Subcutaneous abdominal adipose tissue (tissue), 5 donors: Measurements from ENCODE around the gene YBX2.
A peak's percentile ranks its signal among the peaks of the same experiment; 100 is the strongest.

Experiments used
- H3K27ac ChIP-seq: one replicate; pipeline ENCODE4 v1.7.0; 2013; ENCODE audit warnings: low read depth, mild to moderate bottlenecking, inconsistent platforms, low read length, moderate library complexity
- H3K27me3 ChIP-seq, 5 donors: one replicate each; pipeline ENCODE4 v1.7.0; 2013; ENCODE audit warnings: low read length in 5 of 5, inconsistent platforms in 1 of 5; ENCODE audit not compliant: control insufficient read depth in 5 of 5, insufficient read depth in 4 of 5
- H3K36me3 ChIP-seq, 5 donors: one replicate each; pipeline ENCODE4 v1.7.0; 2013; ENCODE audit warnings: low read length in 5 of 5; ENCODE audit not compliant: control insufficient read depth in 5 of 5, insufficient read depth in 5 of 5
- H3K4me1 ChIP-seq, 5 donors: one replicate each; pipeline ENCODE4 v1.7.0; 2013; ENCODE audit warnings: low read length in 5 of 5, mild to moderate bottlenecking in 3 of 5, moderate library complexity in 1 of 5; ENCODE audit not compliant: control insufficient read depth in 5 of 5, insufficient read depth in 5 of 5
- H3K4me3 ChIP-seq, 5 donors: one replicate each; pipeline ENCODE4 v1.7.0; 2013; ENCODE audit warnings: low read length in 5 of 5, low read depth in 1 of 5
- H3K9ac ChIP-seq, 5 donors: one replicate each; pipeline ENCODE4 v1.7.0; 2013; ENCODE audit warnings: low read length in 5 of 5, mild to moderate bottlenecking in 4 of 5, moderate library complexity in 3 of 5
- H3K9me3 ChIP-seq, 5 donors: one replicate each; pipeline ENCODE4 v1.7.0; 2013; ENCODE audit warnings: low read length in 5 of 5; ENCODE audit not compliant: control insufficient read depth in 5 of 5
- donor health status: healthy.
- donor health status: healthy.
- donor health status: healthy.
- donor health status: healthy.
- donor health status: healthy.

YBX2 gene

DNA sequence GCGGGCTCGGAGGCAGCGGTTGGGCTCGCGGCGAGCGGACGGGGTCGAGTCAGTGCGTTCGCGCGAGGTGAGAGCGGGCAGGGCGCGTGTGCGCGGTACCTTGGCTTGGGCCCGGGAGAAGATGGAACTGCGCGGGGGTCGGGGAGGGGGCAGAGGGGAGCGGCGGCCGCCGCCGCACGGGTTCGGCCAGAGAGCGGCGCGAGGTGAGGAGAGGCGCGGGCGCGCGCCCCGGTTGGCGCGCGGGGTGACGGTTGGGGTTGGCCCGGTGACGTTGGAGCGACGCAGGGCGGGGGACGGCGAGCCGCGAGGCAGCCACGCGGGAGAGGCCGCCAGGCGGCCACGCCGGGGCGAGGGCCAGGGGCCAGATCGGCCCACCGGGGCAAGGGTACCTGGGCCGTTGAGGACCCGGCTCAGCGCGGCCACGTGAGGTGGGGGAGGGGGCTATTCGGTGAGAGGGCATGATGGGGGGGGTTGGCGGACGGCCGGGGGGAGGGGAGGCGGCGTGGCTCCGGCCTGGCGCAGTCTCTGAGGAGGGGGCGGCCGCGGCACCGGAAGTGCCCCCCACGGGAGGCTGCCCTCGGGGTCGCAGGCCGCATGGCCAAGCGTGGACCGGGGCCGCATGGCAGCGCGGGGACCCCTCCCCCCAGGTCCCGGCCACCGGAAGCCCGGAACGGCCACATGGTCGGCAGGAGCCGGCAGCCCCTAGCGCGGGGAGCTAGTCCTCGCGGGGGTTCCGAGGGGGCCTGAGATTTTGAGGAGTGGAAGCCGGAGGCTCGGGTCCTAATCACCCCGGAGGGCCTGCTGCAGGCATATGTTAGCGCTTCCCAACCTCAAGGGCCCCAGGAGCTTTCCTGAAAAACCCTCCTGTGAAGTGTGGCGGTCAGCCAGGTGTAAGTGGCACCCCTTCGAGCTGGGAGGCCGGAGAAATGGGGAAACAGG lies 13.5 kb upstream of the YBX2 start:
- H3K4me1 ChIP-seq: peaks cover 14 to 36% (median 24%) of the 10 kb centered on the region in 5 donors
- H3K27ac ChIP-seq: peak overlapping the region; percentile 98
- peak overlapping the region; percentile 74 to 93 (median 79) for H3K4me3 ChIP-seq
- H3K36me3 ChIP-seq: peaks cover 7 to 37% (median 32%) of the 10 kb centered on the region in 5 donors
- no peaks in the 10 kb centered on the region for H3K9me3 ChIP-seq
- peak overlapping the region; percentile 78 to 99 (median 91) for H3K9ac ChIP-seq
- H3K27me3 ChIP-seq: no peaks in the 10 kb centered on the region

DNA sequence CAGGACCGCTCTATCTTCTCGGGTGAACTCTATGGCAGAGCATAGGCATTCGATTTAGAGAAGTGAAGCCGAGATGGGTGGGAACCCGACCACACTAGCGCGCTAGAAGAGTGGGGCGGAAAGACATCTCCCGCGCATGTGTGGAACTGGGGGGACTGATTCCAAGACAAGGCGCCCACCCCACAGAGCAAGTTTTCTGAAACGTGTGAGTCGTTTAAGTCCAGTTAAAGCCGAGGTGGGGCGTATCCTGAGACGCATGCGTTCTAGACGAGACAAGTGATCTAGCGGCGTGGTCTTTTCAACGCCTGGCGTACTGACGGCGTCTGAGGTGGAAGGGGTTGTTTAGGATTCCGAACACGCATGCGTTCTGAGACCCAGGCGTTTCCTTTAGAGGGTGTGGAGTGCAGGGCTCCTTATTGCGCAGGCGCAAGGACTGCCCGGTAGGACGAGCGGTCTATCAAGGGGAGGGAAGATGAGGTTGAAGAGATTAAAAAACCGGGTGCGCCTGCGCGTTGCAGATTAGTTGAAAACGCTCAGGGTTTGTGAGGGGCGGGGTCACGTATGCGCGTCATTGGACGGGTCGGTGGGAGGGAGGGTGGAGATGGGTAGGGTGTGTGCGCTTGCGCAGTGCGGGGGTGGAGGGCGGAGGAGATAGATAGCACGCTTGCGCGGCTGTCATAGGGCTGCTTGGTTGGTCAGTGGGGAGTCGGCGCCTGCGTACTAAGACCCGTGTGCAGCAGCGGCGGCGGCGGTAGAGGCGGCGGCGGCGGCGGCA lies 12.7 kb upstream of the YBX2 start, which contains the start of gene EIF5A:
TSS of gene EIF5A (plus strand) at position 718 of the 775 bp plus-strand sequence. CDS start 2,008 bp downstream, outside the sequence.
- H3K27me3 ChIP-seq: no peaks in the 10 kb centered on the region
- peak within 1 kb of the TSS; percentile 98 for H3K27ac ChIP-seq
- H3K36me3 ChIP-seq: peaks cover 7 to 28% (median 24%) of the 10 kb centered on the region in 5 donors
- peak within 1 kb of the TSS; percentile 78 to 93 (median 84) for H3K4me3 ChIP-seq
- peak within 1 kb of the TSS; percentile 84 to 99 (median 91) for H3K9ac ChIP-seq
- peaks cover 14 to 36% (median 22%) of the 10 kb centered on the region in 5 donors for H3K4me1 ChIP-seq
- no peaks in the 10 kb centered on the region for H3K9me3 ChIP-seq

DNA sequence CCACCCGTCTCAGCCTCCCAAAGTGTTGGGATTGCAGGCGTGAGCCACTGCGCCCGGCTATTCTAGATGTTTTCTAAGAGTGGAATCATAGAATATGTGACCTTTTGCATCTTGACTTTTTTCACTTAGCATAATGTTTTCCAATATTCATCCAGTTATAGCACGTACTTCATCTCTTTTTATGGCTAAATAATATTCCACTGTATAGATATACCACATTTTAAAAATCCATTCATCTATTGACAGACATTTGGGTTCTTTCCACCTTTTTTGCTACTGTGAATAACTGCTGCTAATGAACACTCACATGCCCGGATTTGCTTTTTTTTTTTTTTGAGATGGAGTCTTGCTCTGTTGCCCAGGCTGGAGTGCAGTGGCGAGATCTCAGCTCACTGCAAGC lies 9.7 kb upstream of the YBX2 start:
- Histone ChIP-seq H3K9ac (no peak overlapping the region), H3K27ac (no peak overlapping the region), H3K36me3 (no peaks in the 10 kb centered on the region), H3K9me3 (no peaks in the 10 kb centered on the region), H3K4me1 (peaks cover 7 to 19% (median 11%) of the 10 kb centered on the region in 5 donors), H3K4me3 (no peak overlapping the region), H3K27me3 (no peaks in the 10 kb centered on the region)

DNA sequence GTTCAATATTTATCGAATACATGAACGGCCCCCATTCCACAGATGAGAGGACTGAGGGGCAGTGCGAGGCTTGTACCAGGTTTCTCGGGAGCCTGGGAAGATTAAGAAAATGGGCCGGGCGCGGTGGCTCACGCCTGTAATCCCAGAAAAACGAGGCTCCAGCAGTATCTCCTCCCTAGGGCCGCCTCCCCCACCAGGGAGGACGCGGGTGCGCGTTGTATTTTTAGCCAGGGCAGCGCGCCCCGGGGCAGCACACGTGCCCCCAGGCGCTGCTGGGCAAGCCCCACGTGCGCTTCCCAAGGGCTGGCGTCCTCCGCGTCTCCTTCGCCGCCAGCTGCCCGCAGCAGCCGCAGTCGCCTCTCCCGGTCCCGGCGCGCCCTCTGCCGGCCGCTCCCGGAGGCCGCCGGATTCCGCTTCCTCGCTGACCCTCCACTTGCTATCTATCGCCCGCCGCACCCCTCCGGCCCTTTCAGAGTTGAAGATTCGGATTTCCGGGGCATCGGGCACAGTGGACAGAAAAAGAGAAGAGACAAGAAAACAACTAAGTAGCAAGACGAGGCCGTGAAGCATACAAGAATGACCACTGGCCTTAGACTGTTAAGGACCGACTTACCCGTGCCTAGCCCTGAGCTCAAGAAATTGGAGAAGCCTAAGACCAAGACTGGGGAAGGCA lies 1.9 kb upstream of the YBX2 start:
- H3K27ac ChIP-seq: peak overlapping the region; percentile 51
- no peaks in the 10 kb centered on the region for H3K36me3 ChIP-seq
- peak overlapping the region in 2 of 5 donors; percentile 48 for H3K4me3 ChIP-seq
- no peaks in the 10 kb centered on the region for H3K9me3 ChIP-seq
- H3K4me1 ChIP-seq: peaks cover 2 to 52% (median 44%) of the 10 kb centered on the region in 5 donors
- peaks cover 0 to 24% (median 12%) of the 10 kb centered on the region in 5 donors for H3K27me3 ChIP-seq
- peak overlapping the region in 1 of 5 donors; percentile 68 for H3K9ac ChIP-seq

DNA sequence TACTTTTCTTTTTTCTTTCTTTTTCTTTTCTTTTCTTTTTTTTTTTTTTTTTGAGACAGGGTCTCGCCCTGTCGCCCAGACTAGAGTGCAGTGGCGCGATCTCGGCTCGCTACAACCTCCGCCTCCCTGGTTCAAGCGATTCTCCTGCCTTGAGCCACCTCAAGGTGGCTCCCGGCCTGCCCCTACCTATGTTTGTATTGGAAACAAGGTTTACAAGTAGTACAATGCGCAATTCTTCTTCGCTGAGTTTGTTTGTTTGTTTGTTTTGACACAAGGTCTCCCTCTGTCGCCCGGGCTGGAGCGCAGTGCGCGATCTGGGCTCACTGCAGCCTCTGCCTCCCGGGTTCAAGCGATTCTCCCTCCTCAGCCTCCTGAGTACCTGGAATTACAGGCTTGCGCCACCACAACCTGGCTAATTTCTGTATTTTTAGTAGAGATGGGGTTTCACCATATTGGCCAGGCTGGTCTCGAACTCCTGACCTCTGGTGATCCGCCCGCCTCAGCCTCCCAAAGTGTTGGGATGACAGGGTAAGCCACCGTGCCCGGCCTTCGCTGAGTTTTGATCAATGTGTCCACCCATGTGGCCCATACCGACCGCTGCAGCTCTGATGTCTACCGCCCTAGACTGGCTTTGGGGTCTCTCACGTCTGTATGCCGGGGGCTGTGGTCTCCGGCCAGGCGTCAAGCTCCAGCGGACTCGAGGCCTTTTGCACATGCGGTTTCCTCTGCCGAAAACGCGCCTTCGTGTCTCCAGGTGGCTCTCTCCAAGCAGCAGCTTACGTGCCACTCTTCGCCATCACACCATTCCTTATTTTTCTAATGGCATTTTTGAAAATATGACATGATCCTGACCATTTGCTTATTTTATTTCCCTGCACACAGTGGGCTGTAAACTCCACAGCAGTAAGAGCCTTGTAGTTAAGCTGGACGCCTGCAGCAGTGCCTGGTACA lies 1.1 kb upstream of the YBX2 start:
- Histone ChIP-seq H3K4me3 (peak overlapping the region in 3 of 5 donors; percentile 22 to 48 (median 48)), H3K4me1 (peaks cover 2 to 59% (median 52%) of the 10 kb centered on the region in 5 donors)

DNA sequence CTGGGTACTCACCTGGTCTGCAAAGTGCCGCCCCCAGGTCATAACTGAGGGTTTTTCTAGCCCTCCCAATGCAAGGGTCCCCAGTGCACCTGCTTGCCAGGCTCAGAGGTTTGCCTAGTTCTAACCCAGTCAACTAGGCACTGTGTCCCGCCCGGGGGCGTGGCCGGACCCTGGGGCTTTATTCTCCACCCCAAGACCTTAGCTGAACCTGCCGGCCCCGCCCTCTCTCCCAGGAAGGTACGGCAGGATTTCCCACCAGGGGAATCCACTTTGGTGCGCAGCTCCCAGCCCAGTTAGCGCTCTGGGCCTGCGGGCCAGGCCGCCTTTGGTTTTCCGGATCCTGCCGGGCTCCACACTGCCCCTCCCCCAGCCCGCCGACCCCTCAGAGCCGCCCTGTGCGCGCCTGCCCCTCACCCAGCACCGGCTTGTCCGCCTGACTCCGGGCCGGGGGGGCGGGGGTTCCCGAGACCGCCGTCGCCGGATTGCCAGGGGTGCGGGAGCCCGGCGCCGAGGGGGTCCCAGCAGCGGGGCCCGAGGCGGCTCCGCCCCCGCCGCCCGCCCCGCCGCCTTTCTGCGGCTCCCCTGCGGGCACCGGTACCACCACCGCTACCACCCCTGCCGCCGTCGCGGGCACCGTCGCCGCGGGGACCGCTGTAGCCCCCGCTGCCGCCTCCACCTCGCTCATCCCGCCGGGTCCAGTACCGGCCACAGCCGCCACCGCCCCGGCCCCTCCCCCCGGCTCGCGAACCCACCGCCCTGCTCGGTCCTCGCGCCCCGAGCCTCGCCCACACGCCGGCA lies 424 bp downstream of the YBX2 start:
- Histone ChIP-seq H3K9ac (no peak overlapping the region), H3K9me3 (no peaks in the 10 kb centered on the region), H3K27me3 (peaks cover 0 to 27% (median 20%) of the 10 kb centered on the region in 5 donors), H3K4me3 (peak overlapping the region in 3 of 5 donors; percentile 19 to 53 (median 22)), H3K36me3 (no peaks in the 10 kb centered on the region), H3K27ac (peak overlapping the region; percentile 78), H3K4me1 (peaks cover 4 to 69% (median 58%) of the 10 kb centered on the region in 5 donors)

More for the DNA sequence above, 1.1 kb upstream of the YBX2 start:
- Histone ChIP-seq H3K9ac (peak overlapping the region in 1 of 5 donors; percentile 20), H3K9me3 (no peaks in the 10 kb centered on the region), H3K27ac (peak overlapping the region; percentile 51), H3K27me3 (peaks cover 0 to 24% (median 17%) of the 10 kb centered on the region in 5 donors), H3K36me3 (no peaks in the 10 kb centered on the region)

DNA sequence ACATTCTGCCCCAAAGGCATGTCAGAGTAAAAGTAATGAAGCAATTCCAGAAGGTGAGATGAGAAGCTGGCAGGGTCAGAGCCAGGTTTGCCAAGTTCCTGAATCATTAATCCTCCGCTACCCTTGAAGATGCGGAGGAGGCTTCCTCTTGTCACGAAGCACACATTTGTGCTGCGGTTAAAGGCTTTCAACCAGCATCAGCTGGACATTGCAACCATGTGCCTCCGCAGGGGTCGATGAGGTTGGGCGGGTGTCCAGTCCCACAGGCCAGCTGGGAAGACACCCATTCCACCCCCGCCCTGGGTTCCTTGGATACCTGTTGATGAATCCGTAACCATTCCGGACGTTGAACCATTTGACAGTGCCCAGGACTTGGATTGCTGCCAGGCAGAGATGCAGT lies 1.3 kb downstream of the YBX2 start:
- peaks cover 0 to 27% (median 20%) of the 10 kb centered on the region in 5 donors for H3K27me3 ChIP-seq

DNA sequence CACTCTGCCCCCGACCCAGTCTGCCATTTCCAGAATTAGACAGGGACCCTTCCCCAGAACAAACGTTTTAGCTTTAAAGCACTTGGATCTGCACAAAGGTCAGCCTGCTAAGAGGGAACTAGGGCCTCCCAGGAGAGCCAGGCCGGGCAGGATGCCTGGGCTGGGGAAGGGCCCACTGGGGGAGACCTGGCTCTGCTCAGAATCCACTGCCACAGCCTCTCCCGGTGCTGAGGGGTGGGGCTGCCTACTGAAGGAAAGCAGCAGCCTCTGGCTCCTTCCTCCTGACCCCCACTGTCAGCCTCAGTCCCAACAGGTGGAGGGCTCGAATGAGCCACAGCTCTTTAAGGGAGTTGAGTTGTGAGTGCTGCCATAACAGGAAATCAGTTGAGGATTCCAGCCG lies 1.7 kb downstream of the YBX2 start:
- Histone ChIP-seq H3K4me3 (peak overlapping the region in 1 of 5 donors; percentile 33), H3K27me3 (peaks cover 0 to 27% (median 20%) of the 10 kb centered on the region in 5 donors), H3K27ac (peak overlapping the region; percentile 78), H3K9ac (peak overlapping the region in 1 of 5 donors; percentile 52), H3K4me1 (peaks cover 4 to 69% (median 58%) of the 10 kb centered on the region in 5 donors), H3K36me3 (peaks cover 0 to 3% (median 0%) of the 10 kb centered on the region in 5 donors), H3K9me3 (no peaks in the 10 kb centered on the region)

More for the DNA sequence above, 1.3 kb downstream of the YBX2 start:
- no peak overlapping the region for H3K9ac ChIP-seq
- H3K4me1 ChIP-seq: peaks cover 4 to 69% (median 58%) of the 10 kb centered on the region in 5 donors
- no peaks in the 10 kb centered on the region for H3K9me3 ChIP-seq
- no peaks in the 10 kb centered on the region for H3K36me3 ChIP-seq
- peak overlapping the region; percentile 78 for H3K27ac ChIP-seq
- H3K4me3 ChIP-seq: peak overlapping the region in 1 of 5 donors; percentile 19
